HCT116 (cell line): Measurements from ENCODE around the gene PDE6D. TPM values are rescaled to one million over a fixed set of nuclear protein-coding genes. Genes with fewer than 3 reads are reported as not detected.

Source experiments
- ATAC-seq: fragments of 200-7000 bp; cut with Tn5 transposase; 2 replicates; pipeline ENCODE4 v1.9.1; 2020; ENCODE audit warnings: mild to moderate bottlenecking, moderate library complexity
- BruUV-seq: library from RNA; stranded (reverse); fragments of 400-500 nt; replicated peaks from 2 replicates; lab custom pipeline; 2021; lab: Mats Ljungman, UMichigan
- CTCF ChIA-PET: fragments of 300-600 bp; sonication (Branson Sonifier 250); formaldehyde crosslinking; loops from one replicate; lab custom pipeline; 2021; ENCODE audit warnings: antibody characterized with exemption; lab: Charles Lee
- POLR2A ChIA-PET: fragments of 300-600, 350-600 bp; sonication (Branson Sonifier 250); formaldehyde crosslinking; loops from one replicate; lab custom pipeline; 2021; ENCODE audit warnings: antibody characterized with exemption; lab: Charles Lee
- RAD21 ChIA-PET, 2 experiments: fragments of 300-600 bp; sonication (Branson Sonifier 250); formaldehyde crosslinking; loops; one replicate each; lab custom pipeline; 2023; ENCODE audit warnings: low total read pairs in 2 of 2; ENCODE audit not compliant: uncharacterized antibody in 2 of 2, unreplicated experiment in 2 of 2, low non-redundant PET in 1 of 2; lab: Charles Lee
- DNase-seq: peaks from one replicate; pipeline ENCODE4 v3.0.0-alpha.2; 2010; ENCODE audit warnings: low read depth, low spot score
- H2AFZ ChIP-seq: fragments of 200-600 bp; shearing (Covaris generic), sonication (generic); 2 replicates; pipeline ENCODE4 v1.6.1; 2017; ENCODE audit warnings: low read depth, mixed run types, mixed read lengths, antibody characterized with exemption, low read length; ENCODE audit not compliant: poor library complexity, severe bottlenecking
- H3K27ac ChIP-seq: 2 replicates; pipeline ENCODE4 v1.5.1; 2012; ENCODE audit warnings: low read depth, low read length
- H3K27me3 ChIP-seq: fragments of 200-600 bp; sonication (generic); 2 replicates; pipeline ENCODE4 v1.6.1; 2016; ENCODE audit warnings: mixed run types, low read length, mixed read lengths; ENCODE audit not compliant: insufficient read depth
- H3K36me3 ChIP-seq, 2 experiments: fragments of 200-500 bp in 1 of 2; fragments of 200-600 bp in 1 of 2; sonication (Bioruptor generic) in 1 of 2; sonication (generic) in 1 of 2; 2 replicates each; pipeline versions ENCODE4 v1.5.1 to v1.6.1; 2014 to 2016; ENCODE audit warnings: low read length in 2 of 2, inconsistent platforms in 1 of 2, mixed read lengths in 1 of 2, mixed run types in 1 of 2; ENCODE audit not compliant: insufficient read depth in 2 of 2, control insufficient read depth in 1 of 2
- H3K4me1 ChIP-seq, 2 experiments: fragments of 200-600 bp in 1 of 2; sonication (generic) in 1 of 2; 2 replicates each; pipeline versions ENCODE4 v1.5.1 to v1.6.1; 2012 to 2017; ENCODE audit warnings: low read length in 2 of 2, inconsistent platforms in 1 of 2, mild to moderate bottlenecking in 1 of 2, mixed read lengths in 1 of 2, mixed run types in 1 of 2, moderate library complexity in 1 of 2; ENCODE audit not compliant: insufficient read depth in 2 of 2, control insufficient read depth in 1 of 2
- H3K4me2 ChIP-seq: fragments of 200-600 bp; sonication (generic); 2 replicates; pipeline ENCODE4 v1.6.1; 2017; ENCODE audit warnings: mixed run types, low read length, mixed read lengths
- H3K4me3 ChIP-seq, 2 experiments: fragments of 200-600 bp in 1 of 2; sonication (generic) in 1 of 2; replicated peaks in 1 of 2; 2 replicates each; pipeline ENCODE4 v1.5.1; 2011 to 2016; ENCODE audit warnings: low read length in 2 of 2, control low read depth in 1 of 2, low read depth in 1 of 2, mild to moderate bottlenecking in 1 of 2, mixed read lengths in 1 of 2, mixed run types in 1 of 2
- H3K79me2 ChIP-seq: fragments of 200-600 bp; sonication (generic); 2 replicates; pipeline ENCODE4 v1.6.1; 2017; ENCODE audit warnings: mild to moderate bottlenecking, mixed run types, low read length, moderate library complexity, mixed read lengths; ENCODE audit not compliant: insufficient read depth
- H3K9ac ChIP-seq: fragments of 200-600 bp; sonication (generic); 2 replicates; pipeline ENCODE4 v1.6.1; 2016; ENCODE audit warnings: low read length, mixed read lengths
- H3K9me2 ChIP-seq: fragments of 200-600 bp; sonication (generic), shearing (Covaris generic); 2 replicates; pipeline ENCODE4 v1.6.1; 2017; ENCODE audit warnings: mixed run types, mild to moderate bottlenecking, moderate library complexity; ENCODE audit not compliant: insufficient read depth
- H3K9me3 ChIP-seq, 2 experiments: fragments of 200-500 bp in 1 of 2; fragments of 200-600 bp in 1 of 2; sonication (Bioruptor generic) in 1 of 2; sonication (generic) in 1 of 2; 2 replicates each; pipeline ENCODE4 v1.6.1; 2014 to 2017; ENCODE audit warnings: low read length in 2 of 2, mixed read lengths in 2 of 2, inconsistent platforms in 1 of 2, low read depth in 1 of 2, mild to moderate bottlenecking in 1 of 2, mixed run types in 1 of 2, moderate library complexity in 1 of 2; ENCODE audit not compliant: control insufficient read depth in 1 of 2, insufficient read depth in 1 of 2
- H4K20me1 ChIP-seq: fragments of 200-600 bp; sonication (generic), shearing (Covaris generic); 2 replicates; pipeline ENCODE4 v1.6.1; 2017; ENCODE audit warnings: mixed run types, mild to moderate bottlenecking, moderate library complexity; ENCODE audit not compliant: insufficient read depth
- EZH2 ChIP-seq: fragments of 200-600 bp; sonication (generic); IDR thresholded peaks from 2 replicates; pipeline ENCODE4 v1.6.1; 2017; ENCODE audit warnings: antibody characterized with exemption, mixed run types
- SIN3A ChIP-seq: IDR thresholded peaks from 2 replicates; pipeline ENCODE4 v1.6.1; 2012; ENCODE audit warnings: low read depth
- YY1 ChIP-seq: IDR thresholded peaks from 2 replicates; pipeline ENCODE4 v1.6.1; 2011; ENCODE audit warnings: low read length, low read depth, moderate library complexity, mild to moderate bottlenecking; ENCODE audit not compliant: insufficient replicate concordance; ENCODE audit errors: extremely low read depth
- intact Hi-C: fragments of 100-400 bp; cut with micrococcal nuclease; formaldehyde crosslinking; loops from 2 replicates; pipeline ENCODE4 v1.10.0; 2022
- total RNA-seq: library from RNA; stranded (reverse); gene quantifications from one replicate; pipeline ENCODE4 v1.2.1, GENCODE V29; 2021; ENCODE audit not compliant: unreplicated experiment
- TF ChIP-seq, protein P1 (sequence below): IDR thresholded peaks from 2 replicates; pipeline ENCODE4 v1.6.1; 2012

PDE6D gene
- total RNA-seq, 1 experiment from 2014 or later = 26.6 TPM

DNA sequence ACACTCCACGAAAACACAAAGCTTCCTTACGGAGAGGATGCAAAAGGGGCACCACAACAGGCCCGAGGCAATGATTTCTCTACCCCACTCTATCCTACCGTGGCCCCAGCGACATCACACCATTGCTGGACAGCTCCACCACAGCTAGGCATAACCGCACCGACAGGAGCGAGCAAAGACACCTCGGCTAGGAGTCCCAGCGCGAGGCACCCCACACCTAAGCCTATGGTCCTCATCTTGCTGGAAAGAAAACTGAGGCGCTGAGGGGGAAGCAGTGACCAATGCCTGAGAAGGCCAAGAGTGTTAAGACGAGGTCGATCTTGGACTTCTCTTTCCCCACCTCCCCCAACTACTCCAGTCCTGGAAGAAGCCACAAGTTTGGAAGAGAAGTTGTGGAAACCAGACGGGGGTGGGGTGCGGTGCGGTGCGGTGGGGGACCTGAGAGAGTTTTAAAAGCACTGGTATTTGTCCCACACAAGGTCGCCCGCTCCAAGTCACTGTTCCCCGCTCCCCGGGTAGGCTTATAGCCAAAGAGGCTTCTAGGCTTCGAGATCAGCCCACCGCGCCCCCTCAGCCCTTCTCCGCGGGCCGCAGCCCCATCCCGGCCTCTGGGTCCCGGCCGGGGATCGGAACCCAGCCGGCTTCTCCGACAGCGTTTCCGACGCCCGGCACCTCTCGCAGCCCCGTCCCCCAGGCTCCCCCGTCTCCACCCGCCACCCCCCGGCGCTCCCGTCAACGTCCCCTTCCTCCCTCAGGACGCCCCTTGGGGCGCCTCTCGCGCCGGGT is 766 bp downstream of the PDE6D start (continued):
- TF ChIP-seq, protein P1, sequence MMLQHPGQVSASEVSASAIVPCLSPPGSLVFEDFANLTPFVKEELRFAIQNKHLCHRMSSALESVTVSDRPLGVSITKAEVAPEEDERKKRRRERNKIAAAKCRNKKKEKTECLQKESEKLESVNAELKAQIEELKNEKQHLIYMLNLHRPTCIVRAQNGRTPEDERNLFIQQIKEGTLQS = no peak

DNA sequence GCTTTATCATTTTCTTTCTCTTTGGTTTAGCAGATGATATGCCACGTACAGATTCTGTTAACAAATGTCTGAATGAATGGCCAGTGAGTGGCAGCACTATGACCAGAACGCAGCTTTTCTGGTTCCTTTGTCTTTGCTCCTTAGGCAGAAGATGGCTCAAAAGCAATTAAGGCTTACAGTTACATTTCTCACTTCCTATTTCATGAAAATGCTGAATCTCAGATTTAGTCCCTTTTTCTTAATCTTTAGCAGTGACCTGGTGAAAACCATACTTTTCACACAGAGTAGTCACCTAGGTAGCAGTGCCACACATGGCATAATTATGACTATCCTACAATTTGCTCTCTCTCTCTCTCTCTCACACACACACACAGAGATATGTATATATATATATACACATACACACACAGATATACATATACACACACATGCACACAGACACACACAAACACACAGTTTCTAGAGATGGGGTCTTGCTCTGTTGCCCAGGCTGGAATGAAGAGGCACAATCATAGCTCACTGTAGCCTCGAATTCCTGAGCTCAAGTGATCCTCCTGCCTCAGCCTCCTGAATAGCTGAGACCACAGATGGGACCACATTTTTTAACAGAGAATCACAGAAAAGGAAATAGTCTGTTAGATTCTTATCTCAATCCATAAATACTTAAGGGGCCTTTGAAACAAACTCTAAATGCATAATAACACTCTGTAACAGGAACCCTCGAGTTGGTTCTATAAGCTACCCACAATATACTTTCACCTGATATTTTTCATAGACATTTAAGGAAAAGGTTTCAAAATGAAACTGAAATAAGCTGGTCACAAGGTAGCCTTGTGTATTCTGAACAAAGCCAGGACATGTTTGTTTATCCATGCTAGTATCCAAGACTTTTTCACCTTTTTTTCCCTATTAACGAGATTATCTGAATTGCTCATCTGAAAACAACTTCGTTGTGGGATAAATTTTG is 11.6 kb downstream of the PDE6D start:
- ATAC-seq (no peak), DNase-seq (no peak)
- ChIA-PET CTCF (no interaction called here), POLR2A (no interaction called here), RAD21 (no interaction called here)
- Histone ChIP-seq H3K9me3 (no peaks in the 10 kb centered on the region), H4K20me1 (peaks cover 3% of the 10 kb centered on the region; the same call in 1 of the 2 replicates), H2AFZ (no peak overlapping the region), H3K79me2 (no peaks in the 10 kb centered on the region), H3K4me3 (no peak overlapping the region), H3K9ac (no peak overlapping the region), H3K36me3 (no peaks in the 10 kb centered on the region), H3K9me2 (no peaks in the 10 kb centered on the region), H3K27ac (no peak overlapping the region), H3K27me3 (no peaks in the 10 kb centered on the region), H3K4me1 (peaks cover 0 to 11% of the 10 kb centered on the region in 2 experiments; a peak in 1 of 4 replicates), H3K4me2 (no peak overlapping the region)
- TF ChIP-seq SIN3A (no peak), EZH2 (no peak), YY1 (no peak)
- BruUV-seq = no TSS peak
- intact Hi-C loops = no loop called here
